Activated T-cell treated with anti-CD3 and anti-CD28 coated beads, Interleukin-2, amount 50 U/mL, for 1 hour (primary cell): ENCODE data around the gene KCNN3.

Experiments used
- DNase-seq: peaks from one replicate; pipeline ENCODE4 v3.0.0-alpha.2; 2020

Gene KCNN3

DNA sequence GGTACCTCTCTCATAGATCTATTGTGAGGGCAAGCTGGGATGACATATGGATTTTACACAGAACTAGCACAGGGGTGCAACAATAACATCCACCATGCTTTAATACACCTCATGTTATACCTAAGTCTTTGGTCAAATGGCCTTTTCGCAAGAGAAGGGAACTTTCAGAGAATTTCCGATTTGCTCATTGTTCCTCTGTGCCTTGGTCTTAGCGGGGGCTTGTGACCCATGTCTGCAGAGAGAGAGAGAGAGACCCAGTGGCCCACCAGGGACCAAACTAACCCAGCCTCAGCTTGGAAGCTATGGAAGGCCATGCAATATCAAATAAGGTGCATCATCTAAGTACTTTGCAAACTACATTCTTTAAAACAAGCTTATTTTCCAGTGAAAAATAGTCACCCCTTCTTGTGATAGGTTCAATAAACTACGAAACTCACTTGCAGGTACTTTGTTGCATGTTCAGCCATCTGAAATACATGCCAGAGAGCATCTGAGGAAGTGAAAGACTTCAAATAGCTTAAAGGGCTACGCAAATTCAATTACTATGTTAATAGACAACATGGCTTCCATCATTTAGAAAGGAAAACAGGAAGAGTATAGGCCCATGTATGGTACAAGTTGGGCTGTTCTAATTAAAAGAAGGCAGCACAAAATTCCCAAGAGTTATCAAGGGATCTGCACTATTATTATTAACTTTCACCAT, 100.7 kb downstream of the KCNN3 start:
- DNase-seq, result no peak

DNA sequence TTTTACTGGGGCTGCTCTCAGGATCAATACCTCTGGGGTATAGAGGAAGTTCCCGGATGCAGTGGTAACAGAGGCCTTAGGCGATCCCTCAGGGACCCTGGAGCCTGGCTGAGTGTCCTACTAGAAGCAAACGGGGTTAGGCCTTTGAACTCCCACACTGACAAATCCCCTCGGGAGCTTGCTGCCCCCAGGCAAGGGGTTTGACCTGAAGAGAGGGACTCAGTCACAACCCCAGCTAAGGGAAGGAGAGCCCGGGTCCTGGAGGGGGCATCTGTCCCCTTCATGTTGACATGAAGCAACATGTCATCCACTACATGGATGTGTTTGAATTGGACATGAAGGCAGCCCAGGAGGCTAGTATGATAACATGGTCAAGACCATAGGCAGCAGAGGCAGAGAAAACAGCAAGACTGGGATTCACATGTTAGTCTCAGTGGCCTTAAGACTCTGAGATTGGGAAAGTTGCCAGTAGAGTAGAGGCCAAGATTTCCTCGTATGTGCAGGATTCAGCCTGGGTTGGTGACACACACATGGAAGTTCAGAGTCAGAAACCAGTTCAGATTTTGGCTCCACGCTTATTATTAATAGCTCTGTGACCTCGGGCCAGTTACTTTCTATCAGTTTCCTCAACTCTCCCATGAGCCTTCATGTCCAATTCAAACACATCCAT, 101.5 kb downstream of the KCNN3 start:
- no peak for DNase-seq

DNA sequence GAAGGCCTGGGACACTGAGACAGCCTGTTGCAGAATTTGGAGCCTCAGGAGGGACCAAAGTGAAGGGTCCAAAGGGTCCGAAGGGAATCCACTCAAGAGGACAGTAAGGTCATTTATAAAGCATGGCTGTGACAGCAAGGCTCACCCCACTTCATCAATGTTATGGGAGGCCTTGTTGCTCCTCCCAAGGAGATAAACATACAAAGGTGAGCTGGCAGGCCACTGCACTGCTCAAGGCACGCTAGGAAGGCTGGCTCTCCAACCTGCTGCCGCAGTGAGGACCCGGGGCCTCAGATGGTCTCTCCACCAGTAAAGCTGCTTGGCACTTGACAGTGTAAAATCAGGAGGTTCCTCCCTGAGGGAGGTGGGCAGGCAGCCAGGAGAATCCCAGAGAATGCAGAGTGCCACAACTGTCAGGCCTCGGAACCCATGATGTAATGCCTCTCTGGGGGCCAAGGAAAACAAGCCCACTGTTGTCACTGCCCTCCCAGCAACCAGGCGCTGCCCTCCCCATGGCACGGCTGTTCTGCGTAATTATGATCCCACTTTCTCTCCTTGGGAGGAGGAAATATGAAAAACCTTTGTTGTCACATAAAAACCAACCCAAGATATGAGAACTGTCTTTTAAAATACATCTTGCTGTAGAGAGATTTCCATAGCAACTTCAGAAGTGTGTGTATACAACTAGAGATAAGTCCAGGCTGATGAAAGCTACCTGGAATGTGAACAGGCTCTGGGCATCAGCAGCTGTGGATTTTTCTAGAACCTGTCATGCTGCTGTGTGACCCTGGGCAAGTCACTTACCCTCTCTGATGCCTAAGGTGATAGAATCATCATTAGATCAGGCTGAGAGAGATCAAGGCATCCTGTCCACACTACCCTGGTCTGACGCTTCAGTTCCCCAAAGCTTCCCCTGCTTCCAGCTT, 102.5 kb downstream of the KCNN3 start:
- DNase-seq, result no peak

DNA sequence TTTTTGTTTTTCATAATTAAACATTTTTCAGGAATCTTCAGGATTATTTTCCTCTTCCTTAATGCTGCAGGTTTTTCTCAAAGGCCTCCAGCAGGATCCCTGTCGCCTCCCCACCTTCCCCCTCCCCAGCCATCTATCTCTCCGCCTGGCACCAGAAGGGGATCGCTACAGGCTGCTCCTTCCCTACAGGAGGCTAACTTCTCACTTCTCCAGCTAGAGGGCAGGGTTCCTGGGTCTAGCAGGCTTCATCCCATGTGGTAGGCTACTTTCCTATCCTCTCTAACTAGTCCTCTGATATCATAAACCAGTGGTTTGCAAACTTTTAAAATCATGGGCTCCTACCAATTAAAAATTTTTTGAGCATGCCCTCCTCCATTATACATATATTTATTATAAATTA, 104.1 kb downstream of the KCNN3 start:
- DNase-seq, result no peak

DNA sequence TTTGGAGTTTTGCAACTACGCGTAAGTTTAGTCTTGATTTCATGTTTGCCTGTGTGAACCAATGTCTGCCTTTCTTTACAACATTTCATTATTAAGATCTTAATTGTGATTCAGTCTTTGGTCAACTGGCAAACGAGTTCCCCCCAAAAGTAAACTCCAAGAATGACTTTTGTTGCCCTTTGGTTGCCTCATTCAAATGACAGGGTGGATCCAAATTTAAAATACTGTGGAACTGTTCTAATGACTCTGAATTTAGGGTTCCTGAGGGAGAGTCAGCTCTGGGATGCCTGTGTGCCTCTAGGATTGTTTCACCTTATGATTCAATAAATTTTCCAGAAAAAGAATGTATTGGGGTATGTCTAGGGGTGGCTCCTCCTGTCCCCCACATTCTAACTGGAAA, 105.3 kb downstream of the KCNN3 start:
- no peak for DNase-seq

DNA sequence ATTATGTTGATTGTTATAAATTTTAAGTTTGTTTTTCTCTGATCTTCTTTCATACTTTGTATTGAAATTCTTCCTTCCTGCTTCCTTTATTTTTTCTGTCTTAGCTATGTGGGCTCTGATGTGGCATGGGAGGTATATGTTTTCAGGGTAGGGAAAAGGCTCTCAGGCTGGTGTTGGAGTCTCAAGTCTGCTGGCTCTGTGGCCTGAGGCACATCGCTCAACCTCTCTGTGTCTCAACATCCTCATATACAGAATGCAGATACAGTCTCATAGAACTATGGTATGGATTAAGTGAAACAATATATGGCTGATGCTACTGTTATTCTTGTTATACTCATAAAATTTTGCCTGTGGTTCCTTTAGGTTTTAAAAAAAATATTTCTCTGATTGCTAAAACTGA, 105.9 kb downstream of the KCNN3 start:
- DNase-seq, result no peak

DNA sequence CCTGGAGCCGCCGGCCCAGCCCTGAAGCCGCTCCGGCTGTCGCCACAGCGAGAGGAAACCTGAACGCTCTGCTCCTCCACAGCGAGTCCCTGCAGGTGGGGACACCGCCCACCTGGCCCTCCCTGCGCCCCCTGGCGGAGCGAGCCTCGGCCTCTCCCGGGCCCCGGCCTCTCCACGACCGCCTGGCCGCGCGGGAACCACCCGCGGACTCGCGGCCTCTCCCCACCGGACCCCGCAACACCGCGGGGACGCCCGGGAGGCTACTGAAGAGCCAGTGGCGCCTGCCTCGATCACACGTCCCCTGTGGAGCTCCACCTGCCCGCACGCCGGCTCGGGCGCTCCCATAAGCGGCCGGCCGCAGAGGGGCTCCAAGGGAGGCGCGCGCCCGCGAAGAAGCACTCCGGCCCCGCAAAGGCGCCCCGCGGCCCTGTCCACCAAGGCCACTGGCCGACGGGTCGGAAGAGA, 109.6 kb downstream of the KCNN3 start:
- DNase-seq, result peak; percentile 91

DNA sequence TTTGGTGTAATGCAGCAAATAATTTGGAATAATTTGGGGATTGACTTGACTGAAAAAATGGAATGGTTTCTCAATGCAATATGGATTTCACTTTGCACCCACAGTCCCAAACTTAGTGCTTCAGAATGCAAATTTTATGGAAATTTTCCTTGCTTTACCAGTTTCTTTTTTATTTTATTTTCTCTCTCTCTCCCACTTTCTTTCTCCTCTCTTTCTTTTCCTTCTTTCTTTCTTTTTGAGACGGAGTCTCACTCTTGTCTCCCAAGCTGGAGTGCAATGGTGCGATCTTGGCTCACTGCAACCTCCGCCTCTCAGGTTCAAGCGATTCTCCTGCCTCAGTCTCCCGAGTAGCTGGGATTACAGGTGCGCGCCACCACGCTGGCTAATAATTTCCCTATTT, 110.3 kb downstream of the KCNN3 start:
- no peak for DNase-seq

DNA sequence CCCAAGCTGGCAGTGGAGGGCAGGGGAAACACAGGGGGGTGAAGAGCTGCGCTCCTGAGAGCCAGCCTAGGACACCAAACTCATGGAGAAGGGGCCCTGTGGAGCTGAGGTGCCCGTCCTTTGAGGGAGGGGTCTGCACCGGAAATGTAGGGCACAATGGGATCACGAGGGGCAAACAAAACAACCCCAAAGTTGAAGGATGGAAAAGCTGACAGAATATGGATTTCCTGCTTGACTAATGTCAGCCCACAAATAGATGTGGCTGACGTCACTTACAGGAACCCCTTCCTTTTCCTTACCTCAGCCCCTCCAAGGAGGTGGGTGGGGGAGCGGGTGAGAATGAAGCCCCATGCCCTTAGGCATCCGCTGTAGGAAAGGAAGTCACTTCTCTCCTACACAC, 110.9 kb downstream of the KCNN3 start:
- peak; percentile 56 for DNase-seq

DNA sequence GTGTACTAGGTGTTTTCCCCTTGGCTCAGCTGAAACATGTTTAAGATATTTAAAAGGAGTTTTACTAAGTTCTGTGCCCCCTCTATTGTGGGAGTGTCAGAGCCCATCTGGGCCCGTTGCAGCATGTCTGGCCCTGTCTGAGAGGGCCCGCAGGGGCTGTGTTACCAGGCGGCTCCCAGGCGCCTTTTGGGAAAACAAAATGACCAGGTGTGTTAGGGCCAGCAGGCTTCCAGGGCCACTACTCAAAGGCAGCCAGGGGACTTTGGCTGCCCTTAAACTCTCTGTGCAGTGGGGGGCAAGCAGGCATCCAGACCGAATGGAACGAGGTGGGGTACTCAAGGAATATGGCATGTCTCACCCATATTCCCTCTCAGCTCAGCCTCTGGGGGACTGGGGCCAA, 111.7 kb downstream of the KCNN3 start:
- no peak for DNase-seq

DNA sequence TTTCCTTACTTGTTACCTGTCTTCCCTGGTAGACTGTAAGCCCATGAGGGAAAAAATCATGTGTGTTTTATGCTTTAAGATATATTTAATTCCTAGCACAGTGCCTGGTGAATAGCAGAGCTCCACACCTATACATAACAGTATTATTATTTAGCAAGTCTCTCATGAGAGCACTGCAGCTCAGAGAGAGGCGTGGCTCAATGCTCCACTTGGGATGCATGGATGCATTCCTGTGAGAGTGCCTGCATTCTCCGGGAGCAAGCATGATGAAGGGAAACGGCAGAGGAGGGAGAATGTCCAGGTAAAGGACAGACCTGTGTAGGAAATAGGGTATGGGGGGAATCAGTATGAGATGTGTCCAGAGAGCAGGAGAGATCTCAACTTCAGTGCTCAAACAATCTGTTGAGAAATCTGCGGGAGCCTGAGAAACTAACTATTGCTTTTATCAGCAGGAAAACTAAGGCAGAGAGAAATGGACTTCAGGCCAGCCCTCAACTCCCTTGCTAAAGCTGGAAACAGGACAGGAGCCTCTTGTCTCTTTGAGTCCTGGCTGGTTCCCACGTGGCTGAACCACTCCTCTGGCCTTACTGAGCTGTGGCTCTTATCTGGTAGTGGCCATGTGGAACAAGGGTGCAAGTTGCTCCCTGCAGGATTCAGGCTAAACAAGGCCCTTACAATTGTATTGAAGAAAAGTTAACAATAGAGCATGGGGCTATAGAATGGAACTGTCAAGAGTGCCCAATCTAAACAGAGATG, 113.1 kb downstream of the KCNN3 start:
- DNase-seq, result no peak

DNA sequence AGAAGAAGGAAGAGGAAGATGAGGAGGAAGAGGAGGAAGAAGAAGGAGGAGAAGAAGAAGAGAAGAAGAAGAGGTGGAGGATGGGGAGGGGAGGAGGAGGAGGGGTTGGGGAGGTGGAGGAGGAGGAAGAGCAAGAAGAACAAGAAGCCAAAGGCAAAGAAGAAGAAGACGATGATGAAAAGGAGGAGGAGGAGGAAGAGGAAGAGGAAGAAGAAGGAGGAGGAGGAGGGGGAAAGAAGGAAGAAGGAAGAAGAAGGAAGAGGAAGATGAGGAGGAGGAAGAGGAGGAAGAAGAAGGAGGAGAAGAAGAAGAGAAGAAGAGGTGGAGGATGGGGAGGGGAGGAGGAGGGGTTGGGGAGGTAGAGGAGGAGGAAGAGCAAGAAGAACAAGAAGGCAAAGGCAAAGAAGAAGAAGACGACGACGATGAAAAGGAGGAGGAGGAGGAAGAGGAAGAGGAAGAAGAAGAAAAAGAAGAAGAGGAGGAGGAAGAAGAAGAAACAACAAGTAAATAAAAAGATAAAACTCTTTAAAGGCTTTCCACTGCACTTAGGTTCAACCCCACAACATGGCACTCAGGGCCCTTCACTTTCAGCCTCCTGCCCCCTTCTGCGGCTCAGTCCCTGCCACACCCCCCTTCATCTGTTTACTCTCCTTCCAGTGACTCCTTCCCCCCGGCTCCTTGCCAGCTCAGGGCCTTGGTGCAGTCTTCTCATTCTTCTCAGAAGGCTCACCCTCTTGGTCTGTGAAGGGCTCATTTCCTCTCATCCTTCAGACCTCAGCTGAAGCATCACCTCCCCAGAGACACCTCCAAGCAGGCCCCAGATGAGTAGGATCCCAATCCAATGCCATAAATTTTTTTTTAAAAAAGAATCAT, 114.0 kb downstream of the KCNN3 start:
- no peak for DNase-seq

DNA sequence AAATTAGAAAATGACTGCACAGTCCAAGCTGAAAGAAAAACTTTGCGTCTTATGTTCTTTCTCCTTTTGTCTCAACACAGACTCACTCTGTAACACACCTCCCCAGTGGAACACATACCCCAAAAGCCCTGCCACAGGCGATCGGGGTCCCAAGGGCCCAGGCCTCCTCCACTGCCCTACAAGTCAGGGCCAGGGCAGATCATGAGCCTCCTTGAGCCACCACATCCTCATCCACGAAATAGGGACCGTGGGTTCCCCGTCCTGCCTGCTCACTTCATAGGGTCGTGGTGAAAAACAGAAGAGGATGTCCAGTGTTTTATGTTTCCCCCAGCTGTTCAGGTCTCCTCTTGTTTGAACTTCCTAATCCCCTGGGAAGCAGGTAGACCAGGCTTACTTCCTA, 116.7 kb downstream of the KCNN3 start:
- no peak for DNase-seq

DNA sequence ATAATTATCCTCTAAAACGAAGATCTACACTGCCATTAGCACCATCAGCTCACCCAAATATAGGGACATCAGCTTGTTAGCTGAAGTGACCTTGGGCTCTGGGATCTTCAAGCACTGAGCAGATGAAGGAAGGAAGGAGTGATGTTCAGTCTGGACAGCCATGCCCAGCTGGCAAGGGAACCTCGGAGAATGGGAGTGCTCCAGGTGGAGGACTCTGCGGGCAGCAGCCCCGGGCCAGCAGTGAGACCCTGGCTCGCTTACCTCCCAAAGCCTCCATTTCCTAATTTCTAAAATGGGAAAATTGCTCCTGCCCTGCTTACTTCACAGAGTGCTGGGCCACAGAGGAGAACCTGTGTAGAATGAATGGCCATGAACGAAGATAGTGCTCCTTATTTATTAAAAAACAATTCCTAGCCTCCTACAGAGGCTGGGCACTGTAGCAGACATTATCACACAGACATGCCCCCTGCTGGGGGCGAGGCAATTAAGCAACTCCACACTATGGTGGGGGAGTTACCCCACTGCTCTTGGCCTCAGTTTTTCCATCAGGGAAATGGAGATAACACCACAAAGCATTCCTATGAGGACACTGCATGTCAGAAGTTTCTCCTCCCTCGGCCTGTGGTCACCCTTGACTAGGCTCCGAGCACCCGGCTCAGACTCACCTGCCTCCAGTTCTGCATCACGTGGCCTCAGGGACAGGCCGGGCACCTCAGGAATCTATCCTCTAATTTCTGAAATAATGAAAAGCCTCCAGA, 117.6 kb downstream of the KCNN3 start:
- DNase-seq, result no peak

DNA sequence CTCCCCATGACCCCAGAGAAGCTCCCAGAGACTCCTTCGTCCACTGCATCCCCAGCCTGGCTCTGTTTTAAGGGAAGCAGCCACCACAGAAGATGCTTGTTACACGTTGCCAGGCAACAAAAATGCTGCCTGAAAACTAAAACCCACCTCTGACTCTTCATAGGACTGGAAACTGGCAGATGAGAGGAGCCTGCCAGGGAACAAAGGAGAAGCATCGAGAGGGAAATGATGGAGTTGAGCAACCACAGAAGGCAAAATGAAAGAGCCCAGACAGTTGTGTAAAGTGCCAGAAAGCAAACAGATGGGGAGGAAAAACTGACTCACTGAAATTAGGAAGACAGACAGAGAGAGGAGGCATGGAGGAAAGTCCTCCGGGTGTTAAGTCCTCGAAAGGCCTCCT, 118.4 kb downstream of the KCNN3 start:
- DNase-seq, result no peak

DNA sequence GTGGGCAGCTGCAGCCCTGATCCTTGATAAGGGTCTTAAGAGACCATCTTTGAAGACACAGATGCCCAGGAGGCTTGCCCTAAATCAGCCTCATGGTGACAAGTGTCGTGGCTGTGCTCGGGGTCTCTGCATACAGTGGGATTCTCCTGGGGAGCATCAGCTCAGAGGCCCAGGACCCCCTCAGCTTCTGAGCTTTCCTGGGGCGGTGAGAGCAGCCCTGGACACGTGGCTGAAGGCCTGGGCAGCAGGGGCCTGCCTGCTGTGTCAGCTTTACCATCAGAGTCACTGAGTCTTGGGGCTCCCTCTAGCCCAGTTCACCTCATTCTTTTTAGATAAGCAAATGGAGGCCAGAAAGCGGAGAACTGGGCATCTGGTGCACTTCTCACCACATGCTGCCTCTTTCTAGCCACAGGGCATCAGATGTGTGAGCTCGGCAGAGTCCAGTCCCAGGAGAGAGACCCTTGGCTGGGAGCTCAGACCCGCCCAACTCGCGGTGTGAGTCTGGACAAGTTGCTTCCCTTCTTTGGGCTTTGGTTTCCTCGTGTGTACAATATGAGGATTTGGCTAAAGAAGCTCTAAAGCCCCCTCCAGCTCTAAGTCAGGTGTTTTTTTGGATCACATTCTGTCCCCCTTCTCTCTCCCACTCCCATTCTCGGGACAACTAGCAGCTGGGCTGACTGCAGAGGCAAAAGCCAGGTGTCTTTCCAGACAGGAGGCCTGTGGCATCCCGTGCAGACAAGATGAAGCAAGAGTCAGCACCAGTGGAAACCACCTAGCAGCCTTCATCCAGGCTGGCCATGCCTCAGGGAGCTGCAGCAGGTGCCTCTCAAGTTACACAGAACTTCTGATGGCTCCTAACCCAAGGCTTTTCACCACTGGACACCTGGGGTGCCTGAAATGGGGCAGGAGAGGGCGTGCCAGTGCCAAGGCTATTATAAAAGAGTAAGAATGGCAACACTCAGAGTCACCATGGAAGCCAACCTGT, 119.1 kb downstream of the KCNN3 start:
- no peak for DNase-seq

DNA sequence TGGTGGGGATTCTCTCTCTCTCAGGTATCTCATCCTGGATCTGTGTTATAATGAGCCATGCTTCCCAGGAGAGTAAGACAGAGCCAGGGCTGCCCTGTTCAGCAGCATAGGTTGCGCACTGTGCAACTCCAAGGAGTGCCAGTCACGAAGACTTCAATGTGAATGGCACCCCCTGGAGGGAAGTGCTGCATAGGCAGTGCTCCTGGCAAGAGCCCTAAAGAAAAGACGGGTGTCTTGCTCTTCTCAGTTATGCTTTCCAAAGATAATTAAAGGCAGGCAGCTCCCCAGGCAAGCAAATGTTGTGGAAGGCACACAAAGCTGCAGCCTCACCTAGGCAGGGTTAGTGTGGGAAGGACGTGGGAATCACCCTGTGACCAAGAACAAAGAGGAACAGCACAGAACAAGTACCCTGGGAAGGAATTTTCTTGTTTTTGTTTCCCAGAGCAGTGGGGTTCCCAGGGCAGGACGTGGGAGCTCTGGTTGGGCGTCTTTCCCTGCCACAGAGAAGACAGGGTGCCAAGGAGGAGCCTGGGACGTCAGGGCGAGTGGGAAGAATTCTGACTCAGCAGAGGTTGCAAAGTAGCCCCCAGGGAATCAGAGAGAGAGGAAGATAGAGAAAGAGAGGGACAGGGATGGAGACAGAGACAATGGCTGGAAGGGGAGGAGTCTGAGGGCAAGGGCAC, 120.9 kb downstream of the KCNN3 start:
- DNase-seq, result no peak

DNA sequence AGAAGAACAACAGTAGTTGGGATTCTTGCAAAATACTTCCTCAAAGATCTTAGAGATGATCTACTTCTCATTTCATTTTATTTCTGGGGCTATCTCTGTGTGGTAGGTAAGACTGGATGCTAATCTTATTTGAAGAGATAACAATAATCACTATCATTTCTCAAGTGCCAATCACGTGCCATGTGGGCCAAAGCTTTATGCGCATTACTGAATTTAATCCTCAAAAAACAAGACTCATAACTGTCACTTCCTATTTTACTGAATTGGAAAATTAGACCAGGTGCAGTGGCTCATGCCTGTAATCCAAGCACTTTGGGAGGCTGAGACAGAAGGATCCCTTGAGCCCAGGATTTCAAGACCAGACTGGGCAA, 121.7 kb downstream of the KCNN3 start:
- no peak for DNase-seq

DNA sequence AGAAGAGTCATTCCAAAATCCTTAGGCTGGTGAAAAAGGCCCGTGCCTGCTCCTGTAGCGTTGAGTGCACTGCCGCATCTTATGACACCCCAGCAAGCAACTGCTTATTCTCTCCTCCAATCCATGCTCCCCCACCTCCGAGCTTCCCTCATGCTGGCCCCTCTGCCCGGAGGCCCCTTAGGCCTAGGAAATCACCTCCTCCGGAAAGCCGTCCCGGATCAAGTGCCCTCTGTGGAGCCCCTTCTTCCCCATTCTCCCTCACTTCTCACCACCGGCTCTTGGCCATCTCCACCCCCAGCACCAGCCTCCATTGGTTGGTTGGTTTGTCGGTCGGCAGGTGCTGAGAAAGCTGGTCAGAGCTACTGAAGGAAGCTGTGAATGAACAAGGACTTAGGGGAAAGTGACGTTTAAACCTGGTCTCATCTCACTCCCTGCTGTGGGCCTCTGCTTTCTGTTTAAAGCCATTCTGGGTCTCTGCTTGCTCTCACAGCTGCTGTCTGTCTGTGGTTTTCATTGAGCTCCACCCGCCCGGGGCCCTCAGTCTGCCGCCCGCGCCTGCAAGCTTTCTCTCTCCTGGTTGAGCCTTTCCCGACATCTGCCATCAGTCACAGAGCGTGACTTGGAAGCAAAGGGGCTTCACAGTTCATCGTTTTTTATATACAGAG, 122.2 kb downstream of the KCNN3 start:
- peak; percentile 57 for DNase-seq
